BE2C (cell line): Measurements from ENCODE around the gene ELMO1.

ENCODE experiments used
- DNase-seq: peaks from one replicate; pipeline ENCODE4 v3.0.0-alpha.2; 2020
- H3K27me3 ChIP-seq: fragments of 250-450 bp; sonication (Bioruptor Pico); 2 replicates; pipeline ENCODE4 v1.5.1; 2020; ENCODE audit warnings: mild to moderate bottlenecking
- H3K36me3 ChIP-seq: fragments of 250-450 bp; sonication (Bioruptor Pico); 2 replicates; pipeline ENCODE4 v1.5.1; 2020; ENCODE audit warnings: mild to moderate bottlenecking
- H3K4me1 ChIP-seq: fragments of 250-450 bp; sonication (Bioruptor Pico); 2 replicates; pipeline ENCODE4 v1.5.1; 2020
- H3K4me3 ChIP-seq: 2 replicates; pipeline ENCODE4 v1.5.1; 2011; ENCODE audit warnings: low read depth, low read length
- H3K9me3 ChIP-seq: fragments of 250-450 bp; sonication (Bioruptor Pico); 2 replicates; pipeline ENCODE4 v1.5.1; 2020
- TF ChIP-seq, protein P1 (sequence below): IDR thresholded peaks from 2 replicates; pipeline ENCODE4 v1.5.1; 2012; ENCODE audit warnings: mild to moderate bottlenecking, low read depth, low read length

Gene ELMO1

DNA sequence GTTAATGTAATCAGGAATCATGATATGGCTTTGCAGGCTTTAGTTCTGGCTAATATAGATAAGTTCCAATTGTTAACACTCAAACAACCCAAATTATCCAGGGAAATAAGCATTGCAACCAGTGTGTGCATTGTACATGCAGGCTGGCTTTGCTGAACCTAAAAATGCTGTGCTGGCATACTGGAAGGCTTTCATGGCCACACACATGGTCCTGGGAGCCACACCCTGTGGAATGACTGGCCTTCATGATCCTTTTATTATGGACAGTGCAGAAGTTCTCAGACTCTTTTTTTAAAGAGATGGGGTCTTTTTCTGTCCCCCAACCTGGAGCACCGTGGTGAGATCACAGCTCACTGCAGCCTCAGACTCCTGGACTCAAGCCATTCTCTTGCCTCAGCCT, 5.0 kb downstream of the ELMO1 start:
- TF ChIP-seq, protein P1, sequence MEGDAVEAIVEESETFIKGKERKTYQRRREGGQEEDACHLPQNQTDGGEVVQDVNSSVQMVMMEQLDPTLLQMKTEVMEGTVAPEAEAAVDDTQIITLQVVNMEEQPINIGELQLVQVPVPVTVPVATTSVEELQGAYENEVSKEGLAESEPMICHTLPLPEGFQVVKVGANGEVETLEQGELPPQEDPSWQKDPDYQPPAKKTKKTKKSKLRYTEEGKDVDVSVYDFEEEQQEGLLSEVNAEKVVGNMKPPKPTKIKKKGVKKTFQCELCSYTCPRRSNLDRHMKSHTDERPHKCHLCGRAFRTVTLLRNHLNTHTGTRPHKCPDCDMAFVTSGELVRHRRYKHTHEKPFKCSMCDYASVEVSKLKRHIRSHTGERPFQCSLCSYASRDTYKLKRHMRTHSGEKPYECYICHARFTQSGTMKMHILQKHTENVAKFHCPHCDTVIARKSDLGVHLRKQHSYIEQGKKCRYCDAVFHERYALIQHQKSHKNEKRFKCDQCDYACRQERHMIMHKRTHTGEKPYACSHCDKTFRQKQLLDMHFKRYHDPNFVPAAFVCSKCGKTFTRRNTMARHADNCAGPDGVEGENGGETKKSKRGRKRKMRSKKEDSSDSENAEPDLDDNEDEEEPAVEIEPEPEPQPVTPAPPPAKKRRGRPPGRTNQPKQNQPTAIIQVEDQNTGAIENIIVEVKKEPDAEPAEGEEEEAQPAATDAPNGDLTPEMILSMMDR: no peak
- no peak overlapping the region for H3K4me3 ChIP-seq
- H3K9me3 ChIP-seq: no peaks in the 10 kb centered on the region
- no peaks in the 10 kb centered on the region for H3K4me1 ChIP-seq
- no peak for DNase-seq
- peaks cover 18% of the 10 kb centered on the region for H3K27me3 ChIP-seq
- H3K36me3 ChIP-seq: no peaks in the 10 kb centered on the region

DNA sequence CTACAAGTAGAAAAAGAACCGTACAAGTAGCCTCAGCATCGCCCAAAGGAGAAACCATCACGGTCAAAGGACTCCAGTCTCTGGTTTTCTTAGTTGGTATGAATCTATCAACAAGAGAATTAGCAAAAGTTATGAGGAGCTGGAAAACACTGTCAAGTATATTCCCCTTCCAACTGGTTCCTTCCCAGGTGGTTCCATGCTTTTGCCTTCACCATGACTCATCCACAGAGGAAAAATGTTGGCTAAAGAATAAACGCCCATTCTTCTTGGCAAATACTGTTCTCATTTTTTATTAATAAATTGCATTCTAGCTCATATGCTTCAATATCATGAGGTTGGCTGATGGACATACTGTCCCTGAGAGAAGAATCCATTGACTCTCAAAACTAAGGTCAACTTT, 6.4 kb downstream of the ELMO1 start:
- Histone ChIP-seq H3K27me3 (peaks cover 4% of the 10 kb centered on the region), H3K4me3 (no peak overlapping the region), H3K4me1 (no peaks in the 10 kb centered on the region), H3K9me3 (no peaks in the 10 kb centered on the region), H3K36me3 (no peaks in the 10 kb centered on the region)
- DNase-seq: no peak
- TF ChIP-seq, protein P1: no peak

- TF ChIP-seq, protein P1: no peak
- no peaks in the 10 kb centered on the region for H3K27me3 ChIP-seq
- no peak overlapping the region for H3K4me3 ChIP-seq
- no peaks in the 10 kb centered on the region for H3K36me3 ChIP-seq
- no peaks in the 10 kb centered on the region for H3K9me3 ChIP-seq
- no peak for DNase-seq
- H3K4me1 ChIP-seq: no peaks in the 10 kb centered on the region
Observed at GRCh38 chr7:37441816-37442215, 6.8 kb downstream of the ELMO1 start.

- H3K4me3 ChIP-seq: no peak overlapping the region
- no peaks in the 10 kb centered on the region for H3K4me1 ChIP-seq
- no peaks in the 10 kb centered on the region for H3K36me3 ChIP-seq
- H3K9me3 ChIP-seq: no peaks in the 10 kb centered on the region
- no peaks in the 10 kb centered on the region for H3K27me3 ChIP-seq
- TF ChIP-seq, protein P1: no peak
- DNase-seq: no peak
Observed at GRCh38 chr7:37441386-37441760, 7.3 kb downstream of the ELMO1 start.

DNA sequence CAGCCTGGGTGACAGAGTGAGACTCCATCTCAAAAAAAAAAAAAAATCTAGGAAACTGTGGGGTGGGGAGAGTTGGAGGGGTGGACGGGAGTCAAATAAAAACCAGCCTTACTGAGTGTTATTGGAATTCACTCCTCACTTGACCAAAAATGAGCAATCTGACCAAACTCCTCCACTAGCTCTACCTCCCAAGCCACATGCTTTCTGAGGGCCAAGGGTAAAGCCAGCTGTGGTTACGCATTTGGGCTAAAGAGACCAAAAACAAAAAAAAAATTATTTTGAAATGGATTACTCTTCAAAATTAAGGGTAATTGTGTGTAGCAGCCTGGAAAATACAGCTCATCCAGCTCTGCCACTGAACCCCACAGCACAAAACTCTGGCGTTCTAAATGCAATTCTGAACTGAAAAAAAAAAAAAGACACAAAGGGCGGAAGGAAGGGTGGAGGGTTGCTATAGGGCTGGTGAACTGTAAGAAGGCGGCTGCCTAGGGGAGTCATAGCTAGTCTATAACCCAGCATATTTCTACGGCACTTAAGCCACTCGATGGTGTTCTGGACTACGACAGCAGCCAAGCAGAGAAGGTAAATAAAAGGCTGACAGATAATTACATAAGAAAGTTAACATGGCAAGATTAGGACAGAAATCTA, 7.8 kb downstream of the ELMO1 start:
- DNase-seq: no peak
- no peaks in the 10 kb centered on the region for H3K4me1 ChIP-seq
- TF ChIP-seq, protein P1: no peak
- H3K36me3 ChIP-seq: no peaks in the 10 kb centered on the region
- peaks cover under 1% of the 10 kb centered on the region; the same call in 1 of the 2 replicates for H3K9me3 ChIP-seq
- no peak overlapping the region for H3K4me3 ChIP-seq
- no peaks in the 10 kb centered on the region for H3K27me3 ChIP-seq

DNA sequence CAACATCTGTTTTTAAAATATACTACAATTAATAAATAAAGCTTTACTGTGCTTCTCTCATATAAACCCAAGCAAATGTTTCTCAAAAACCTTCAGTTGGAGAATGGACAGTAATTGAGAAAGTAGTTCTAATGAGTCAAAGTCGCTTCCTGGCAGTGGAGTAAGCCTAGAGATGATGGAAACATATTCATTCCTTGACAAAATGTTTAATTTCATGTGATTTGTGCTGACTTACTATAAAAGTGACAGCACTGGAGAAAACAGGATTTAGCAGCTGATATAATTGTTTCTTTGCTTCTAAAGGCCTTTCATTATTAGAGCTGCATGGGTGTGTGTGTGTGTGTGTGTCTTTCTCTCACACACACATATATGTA, 9.0 kb downstream of the ELMO1 start:
- Histone ChIP-seq H3K27me3 (no peaks in the 10 kb centered on the region), H3K4me1 (no peaks in the 10 kb centered on the region), H3K9me3 (peaks cover 4% of the 10 kb centered on the region; the same call in 1 of the 2 replicates), H3K36me3 (no peaks in the 10 kb centered on the region), H3K4me3 (no peak overlapping the region)
- TF ChIP-seq, protein P1: no peak
- DNase-seq: no peak
